Measurements from ENCODE around the gene CEP95. TPM values are rescaled to one million over a fixed set of nuclear protein-coding genes. Genes with fewer than 3 reads are reported as not detected.

The CEP95 gene
- total and polyA plus RNA-seq, 2 of the 13 experiments (the other 11 are each of a cell fraction or from before 2014, with no cell fraction given): 65.9 to 68.8 TPM

DNA sequence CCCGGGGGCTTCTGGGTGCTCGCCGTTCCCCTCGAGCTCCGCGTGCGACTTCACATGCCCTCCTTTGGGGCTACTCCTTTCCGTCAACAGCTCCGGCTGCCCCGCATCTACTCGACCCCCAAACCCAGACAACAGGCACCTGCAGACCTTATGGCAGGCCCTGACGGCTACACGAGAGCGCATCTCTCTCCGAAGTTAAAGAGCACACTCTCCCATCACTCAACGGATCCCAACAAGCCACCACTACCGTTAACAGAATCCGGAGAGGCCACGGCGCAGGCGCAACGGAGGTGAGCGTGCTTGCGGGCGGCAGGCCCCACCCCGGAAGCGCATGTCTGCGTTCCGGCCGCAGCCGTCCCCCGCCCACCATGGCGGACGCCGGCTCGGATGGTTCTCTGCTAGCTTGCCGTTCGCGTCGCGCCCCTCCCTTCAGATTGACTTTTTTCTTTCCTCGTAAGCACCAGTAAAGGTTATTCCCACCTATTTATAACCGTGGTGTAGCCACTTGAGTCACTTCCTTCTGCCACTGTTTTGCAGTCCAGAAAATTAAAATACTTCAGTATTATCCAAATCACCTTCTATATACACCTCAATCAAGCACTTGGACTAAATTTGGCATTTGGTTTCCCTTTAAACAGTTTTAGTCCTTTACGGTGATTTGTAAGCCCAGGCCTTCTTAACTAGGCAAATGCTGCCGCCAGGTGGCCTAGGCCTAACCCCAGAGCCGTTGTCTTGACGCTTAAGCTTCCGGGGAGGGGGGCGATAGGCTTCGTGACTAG is 9.8 kb upstream of the CEP95 start, which contains the start of gene POLG2 (continued):
- TF ChIP-seq, protein P1, sequence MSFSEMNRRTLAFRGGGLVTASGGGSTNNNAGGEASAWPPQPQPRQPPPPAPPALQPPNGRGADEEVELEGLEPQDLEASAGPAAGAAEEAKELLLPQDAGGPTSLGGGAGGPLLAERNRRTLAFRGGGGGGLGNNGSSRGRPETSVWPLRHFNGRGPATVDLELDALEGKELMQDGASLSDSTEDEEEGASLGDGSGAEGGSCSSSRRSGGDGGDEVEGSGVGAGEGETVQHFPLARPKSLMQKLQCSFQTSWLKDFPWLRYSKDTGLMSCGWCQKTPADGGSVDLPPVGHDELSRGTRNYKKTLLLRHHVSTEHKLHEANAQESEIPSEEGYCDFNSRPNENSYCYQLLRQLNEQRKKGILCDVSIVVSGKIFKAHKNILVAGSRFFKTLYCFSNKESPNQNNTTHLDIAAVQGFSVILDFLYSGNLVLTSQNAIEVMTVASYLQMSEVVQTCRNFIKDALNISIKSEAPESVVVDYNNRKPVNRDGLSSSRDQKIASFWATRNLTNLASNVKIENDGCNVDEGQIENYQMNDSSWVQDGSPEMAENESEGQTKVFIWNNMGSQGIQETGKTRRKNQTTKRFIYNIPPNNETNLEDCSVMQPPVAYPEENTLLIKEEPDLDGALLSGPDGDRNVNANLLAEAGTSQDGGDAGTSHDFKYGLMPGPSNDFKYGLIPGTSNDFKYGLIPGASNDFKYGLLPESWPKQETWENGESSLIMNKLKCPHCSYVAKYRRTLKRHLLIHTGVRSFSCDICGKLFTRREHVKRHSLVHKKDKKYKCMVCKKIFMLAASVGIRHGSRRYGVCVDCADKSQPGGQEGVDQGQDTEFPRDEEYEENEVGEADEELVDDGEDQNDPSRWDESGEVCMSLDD (CRISPR knock-in tag; IDR thresholded peaks at IDR 0.05; ENCODE audit: borderline replicate concordance): no peak
- TF ChIP-seq ZNF205 (CRISPR knock-in tag; IDR thresholded peaks at IDR 0.05) (0 out of 2 replicates have a peak, but pooled peaks have one; percentile 12), TSC22D2 (CRISPR knock-in tag; IDR thresholded peaks at IDR 0.05; ENCODE audit: borderline replicate concordance) (no peak), ZSCAN22 (CRISPR knock-in tag; IDR thresholded peaks at IDR 0.05) (no peak), ZFP82 (CRISPR knock-in tag; IDR thresholded peaks at IDR 0.05; ENCODE audit: borderline replicate concordance) (no peak), KAT8 (CRISPR knock-in tag; IDR thresholded peaks at IDR 0.05) (peak; percentile 92), ZFY (CRISPR knock-in tag; IDR thresholded peaks at IDR 0.05) (peak; percentile 71), RFX3 (CRISPR knock-in tag; IDR thresholded peaks at IDR 0.05) (no peak), FOXJ3 (CRISPR knock-in tag; IDR thresholded peaks at IDR 0.05; ENCODE audit: borderline replicate concordance) (peak; percentile 41; the same call in 1 of the 2 replicates), SOX5 (CRISPR knock-in tag; IDR thresholded peaks at IDR 0.05; ENCODE audit: borderline replicate concordance) (no peak), ZNF713 (CRISPR knock-in tag; IDR thresholded peaks at IDR 0.05) (0 out of 2 replicates have a peak, but pooled peaks have one; percentile 69), ZNF30 (CRISPR knock-in tag; IDR thresholded peaks at IDR 0.05) (no peak), HNF4G (IDR thresholded peaks at IDR 0.05; ENCODE audit: borderline replicate concordance, low read depth, low read length) (no peak), HNF4G (CRISPR knock-in tag; IDR thresholded peaks at IDR 0.05; ENCODE audit: borderline replicate concordance, low read depth) (peak; percentile 63; the same call in 1 of the 2 replicates), NPAS2 (CRISPR knock-in tag; IDR thresholded peaks at IDR 0.05; ENCODE audit: borderline replicate concordance) (peak; percentile 24; the same call in 1 of the 2 replicates), REPIN1 (CRISPR knock-in tag; IDR thresholded peaks at IDR 0.05; ENCODE audit: borderline replicate concordance, low read depth) (no peak; the same call in none of the 2 replicates), TEAD3 (CRISPR knock-in tag; optimal IDR thresholded peaks at IDR 0.05; ENCODE audit: borderline replicate concordance) (peak; percentile 88), ATRX (CRISPR knock-in tag; IDR thresholded peaks at IDR 0.05; ENCODE audit: borderline replicate concordance) (no peak), NR2F2 (IDR thresholded peaks at IDR 0.05; ENCODE audit: borderline replicate concordance, low read depth) (peak; percentile 57; the same call in 1 of the 2 replicates), NFE2L1 (CRISPR knock-in tag; IDR thresholded peaks at IDR 0.05; ENCODE audit: borderline replicate concordance) (peak; percentile 89; the same call in 1 of the 2 replicates), ZSCAN25 (CRISPR knock-in tag; IDR thresholded peaks at IDR 0.05) (0 out of 2 replicates have a peak, but pooled peaks have one; percentile 59), TBX2 (CRISPR knock-in tag; IDR thresholded peaks at IDR 0.05; ENCODE audit: borderline replicate concordance) (peak; percentile 71; the same call in 1 of the 2 replicates), REXO4 (CRISPR knock-in tag; IDR thresholded peaks at IDR 0.05; ENCODE audit: borderline replicate concordance) (0 out of 2 replicates have a peak, but pooled peaks have one; percentile 31), SALL1 (CRISPR knock-in tag; IDR thresholded peaks at IDR 0.05) (peak; percentile 92), RARG (CRISPR knock-in tag; IDR thresholded peaks at IDR 0.05; ENCODE audit: low read depth) (no peak), IRX3 (CRISPR knock-in tag; IDR thresholded peaks at IDR 0.05; ENCODE audit: borderline replicate concordance, low read depth) (peak; percentile 41)
- TF ChIP-seq, protein P2, sequence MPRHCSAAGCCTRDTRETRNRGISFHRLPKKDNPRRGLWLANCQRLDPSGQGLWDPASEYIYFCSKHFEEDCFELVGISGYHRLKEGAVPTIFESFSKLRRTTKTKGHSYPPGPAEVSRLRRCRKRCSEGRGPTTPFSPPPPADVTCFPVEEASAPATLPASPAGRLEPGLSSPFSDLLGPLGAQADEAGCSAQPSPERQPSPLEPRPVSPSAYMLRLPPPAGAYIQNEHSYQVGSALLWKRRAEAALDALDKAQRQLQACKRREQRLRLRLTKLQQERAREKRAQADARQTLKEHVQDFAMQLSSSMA (CRISPR knock-in tag; IDR thresholded peaks at IDR 0.05): no peak

Data from HepG2 (cell line).